Activated CD8-positive, alpha-beta T cell treated with anti-CD3 and anti-CD28 coated beads for 36 hours (primary cell): Measurements from ENCODE around the gene MYCBP. TPM values are rescaled to one million over a fixed set of nuclear protein-coding genes. Genes with fewer than 3 reads are reported as not detected.

ENCODE experiments used
- ATAC-seq: fragments of 200-7000 bp; cut with Tn5 transposase; one replicate; pipeline ENCODE4 v1.10.0; 2021; ENCODE audit warnings: mild to moderate bottlenecking, moderate library complexity
- CTCF ChIA-PET: fragments of 350-600 bp; sonication (Branson Sonifier 250); formaldehyde crosslinking; loops from one replicate; lab custom pipeline; 2021; ENCODE audit warnings: antibody characterized with exemption; lab: Charles Lee
- POLR2A ChIA-PET: fragments of 350-600 bp; sonication (Branson Sonifier 250); formaldehyde crosslinking; loops from one replicate; lab custom pipeline; 2021; ENCODE audit warnings: antibody characterized with exemption; lab: Charles Lee
- DNase-seq: peaks from one replicate; pipeline ENCODE4 v3.0.0-alpha.2; 2020
- H3K27ac Mint-ChIP-seq: one replicate; pipeline ENCODE4 v1.8.0; 2021; ENCODE audit warnings: mild to moderate bottlenecking, mixed read lengths
- H3K27me3 Mint-ChIP-seq: one replicate; pipeline ENCODE4 v1.8.0; 2021; ENCODE audit warnings: mixed read lengths
- H3K36me3 Mint-ChIP-seq: one replicate; pipeline ENCODE4 v1.8.0; 2021; ENCODE audit warnings: low read depth, mixed read lengths
- H3K4me1 Mint-ChIP-seq: one replicate; pipeline ENCODE4 v1.8.0; 2021; ENCODE audit warnings: low read depth, mixed read lengths
- H3K4me3 Mint-ChIP-seq: one replicate; pipeline ENCODE4 v1.8.0; 2021; ENCODE audit warnings: mild to moderate bottlenecking, moderate library complexity, mixed read lengths
- H3K9me3 Mint-ChIP-seq: one replicate; pipeline ENCODE4 v1.8.0; 2021; ENCODE audit warnings: mixed read lengths
- intact Hi-C: fragments of 100-400 bp; cut with micrococcal nuclease; formaldehyde crosslinking; loops from one replicate; pipeline ENCODE4 v1.10.0; 2022
- total RNA-seq, 2 experiments: library from RNA; stranded (reverse); gene quantifications; one replicate each; pipeline ENCODE4 v1.2.3, GENCODE V29; 2021
- TF ChIP-seq, protein P1 (sequence below): fragments of 200-600 bp; IDR thresholded peaks from one replicate; pipeline ENCODE4 v1.8.0; 2022; ENCODE audit warnings: antibody characterized with exemption, mild to moderate bottlenecking

MYCBP gene
- total RNA-seq, 2 experiments from 2014 or later = 45.6 to 46.4 TPM

GRCh38 chr1:38859561-38860453 lies 13.3 kb downstream of the MYCBP start, which contains the start of gene RRAGC:
Gene RRAGC, minus strand, starts transcription at chr1:38859772. Its CDS starts 126 bp downstream, at chr1:38859646.
- intact Hi-C loops = loop anchor here (2.0 kb wide), 1 partner anchor 13 kb away; the partner anchor contains the start of gene MYCBP
- Mint-ChIP-seq H3K4me1 (peaks cover 38% of the 10 kb centered on the region), H3K9me3 (no peaks in the 10 kb centered on the region), H3K36me3 (peaks cover 21% of the 10 kb centered on the region), H3K27me3 (no peaks in the 10 kb centered on the region), H3K4me3 (peak within 1 kb of the TSS; percentile 86), H3K27ac (peak within 1 kb of the TSS; percentile 81)
- ChIA-PET POLR2A (no interaction called here), CTCF (interaction anchor here (0.6 to 1.3 kb wide), 2 partner anchors 14 to 833 kb away, joined by 3 read pairs; partner anchors contain the start of gene MYCBP)
- DNase-seq = peak; percentile 99
- peak; percentile 98 for ATAC-seq
- TF ChIP-seq, protein P1, sequence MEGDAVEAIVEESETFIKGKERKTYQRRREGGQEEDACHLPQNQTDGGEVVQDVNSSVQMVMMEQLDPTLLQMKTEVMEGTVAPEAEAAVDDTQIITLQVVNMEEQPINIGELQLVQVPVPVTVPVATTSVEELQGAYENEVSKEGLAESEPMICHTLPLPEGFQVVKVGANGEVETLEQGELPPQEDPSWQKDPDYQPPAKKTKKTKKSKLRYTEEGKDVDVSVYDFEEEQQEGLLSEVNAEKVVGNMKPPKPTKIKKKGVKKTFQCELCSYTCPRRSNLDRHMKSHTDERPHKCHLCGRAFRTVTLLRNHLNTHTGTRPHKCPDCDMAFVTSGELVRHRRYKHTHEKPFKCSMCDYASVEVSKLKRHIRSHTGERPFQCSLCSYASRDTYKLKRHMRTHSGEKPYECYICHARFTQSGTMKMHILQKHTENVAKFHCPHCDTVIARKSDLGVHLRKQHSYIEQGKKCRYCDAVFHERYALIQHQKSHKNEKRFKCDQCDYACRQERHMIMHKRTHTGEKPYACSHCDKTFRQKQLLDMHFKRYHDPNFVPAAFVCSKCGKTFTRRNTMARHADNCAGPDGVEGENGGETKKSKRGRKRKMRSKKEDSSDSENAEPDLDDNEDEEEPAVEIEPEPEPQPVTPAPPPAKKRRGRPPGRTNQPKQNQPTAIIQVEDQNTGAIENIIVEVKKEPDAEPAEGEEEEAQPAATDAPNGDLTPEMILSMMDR = no peak

GRCh38 chr1:38858833-38859560 lies 14.2 kb downstream of the MYCBP start:
- peaks cover 41% of the 10 kb centered on the region for H3K4me1 Mint-ChIP-seq

GRCh38 chr1:38852780-38853179 lies 20.4 kb downstream of the MYCBP start:
- Mint-ChIP-seq H3K36me3 (peaks cover 29% of the 10 kb centered on the region), H3K9me3 (no peaks in the 10 kb centered on the region), H3K27me3 (no peaks in the 10 kb centered on the region), H3K27ac (peak overlapping the region; percentile 65), H3K4me1 (peaks cover 25% of the 10 kb centered on the region), H3K4me3 (no peak overlapping the region)
- no peak for DNase-seq
- ATAC-seq = peak; percentile 90
- TF ChIP-seq, protein P1 = no peak
- POLR2A ChIA-PET = no interaction called here
- CTCF ChIA-PET = no interaction called here
- intact Hi-C loops = no loop called here

More at GRCh38 chr1:38858833-38859560, 14.2 kb downstream of the MYCBP start:
- Mint-ChIP-seq H3K27me3 (no peaks in the 10 kb centered on the region), H3K27ac (peak overlapping the region; percentile 81), H3K9me3 (no peaks in the 10 kb centered on the region), H3K4me3 (peak overlapping the region; percentile 86), H3K36me3 (peaks cover 23% of the 10 kb centered on the region)
- POLR2A ChIA-PET = no interaction called here
- intact Hi-C loops = loop anchor here (2.0 kb wide), 1 partner anchor 14 kb away; the partner anchor contains the start of gene MYCBP
- TF ChIP-seq, protein P1 = no peak
- ATAC-seq (peak; percentile 15), DNase-seq (peak; percentile 62)
- CTCF ChIA-PET = interaction anchor here (1.3 kb wide), 1 partner anchor 832 kb away, joined by 3 read pairs; no protein-coding TSS in a partner anchor

GRCh38 chr1:38848071-38848470 lies 25.1 kb downstream of the MYCBP start:
- CTCF ChIA-PET = interaction anchor here (1.6 kb wide), 1 partner anchor 13 kb away, joined by 4 read pairs; no protein-coding TSS in a partner anchor

More at GRCh38 chr1:38848071-38848470, 25.1 kb downstream of the MYCBP start:
- POLR2A ChIA-PET = interaction anchor here (1.0 kb wide), 1 partner anchor 9 kb away, joined by 3 read pairs; no protein-coding TSS in a partner anchor
- Mint-ChIP-seq H3K4me3 (no peak overlapping the region), H3K27me3 (no peaks in the 10 kb centered on the region), H3K36me3 (peaks cover 30% of the 10 kb centered on the region), H3K4me1 (peaks cover 6% of the 10 kb centered on the region), H3K27ac (no peak overlapping the region), H3K9me3 (no peaks in the 10 kb centered on the region)
- intact Hi-C loops = no loop called here
- DNase-seq = no peak
- TF ChIP-seq, protein P1 = no peak
- ATAC-seq = no peak
